GM23338 (cell line): ENCODE measurements around the gene ITGB6.

Source experiments
- CREB1 ChIP-seq: fragments of 250-450 bp; sonication (Bioruptor Pico); IDR thresholded peaks from 2 replicates; pipeline ENCODE4 v1.5.0; 2020; ENCODE audit warnings: low read depth, mild to moderate bottlenecking, moderate library complexity
- CTCF ChIP-seq, 2 experiments: fragments of 200-600 bp in 1 of 2; sonication (generic) in 1 of 2; conservative IDR thresholded peaks; 2 replicates each; pipeline versions ENCODE4 v1.5.1 to v1.6.1; 2016 to 2017; ENCODE audit warnings: antibody characterized with exemption in 2 of 2, low read depth in 2 of 2, mild to moderate bottlenecking in 2 of 2, moderate library complexity in 1 of 2
- EZH2 ChIP-seq: fragments of 200-600 bp; sonication (generic); IDR thresholded peaks from one replicate; pipeline ENCODE4 v1.8.0; 2017; ENCODE audit warnings: antibody characterized with exemption, mild to moderate bottlenecking, low read depth; ENCODE audit not compliant: unreplicated experiment
- EZH2phosphoT487 ChIP-seq: fragments of 200-600 bp; sonication (generic); IDR thresholded peaks from one replicate; pipeline ENCODE4 v1.8.1; 2018; ENCODE audit warnings: antibody characterized with exemption; ENCODE audit not compliant: unreplicated experiment
- NANOG ChIP-seq: IDR thresholded peaks from 2 replicates; pipeline ENCODE4 v1.6.1; 2016; ENCODE audit warnings: antibody characterized with exemption, borderline replicate concordance
- POLR2AphosphoS5 ChIP-seq: IDR thresholded peaks from 2 replicates; pipeline ENCODE4 v1.6.1; 2016; ENCODE audit warnings: antibody characterized with exemption, low read depth
- ZNF331 ChIP-seq: fragments of 250-450 bp; sonication (Bioruptor Pico); IDR thresholded peaks from 2 replicates; pipeline ENCODE4 v1.5.0; 2020; ENCODE audit warnings: low read depth, mild to moderate bottlenecking, moderate library complexity

GRCh38 chr2:160222546-160223283 is 22.6 kb upstream of the ITGB6 start:
- TF ChIP-seq CTCF (conservative IDR thresholded peaks at IDR 0.05; ENCODE audit: low read depth in 2 of 2), result no peak
- no peak for TF ChIP-seq EZH2
- TF ChIP-seq POLR2AphosphoS5, result no peak
- no peak for TF ChIP-seq EZH2phosphoT487
- TF ChIP-seq CREB1, result no peak
- no peak for TF ChIP-seq NANOG
- TF ChIP-seq ZNF331 (CRISPR knock-in tag), result no peak
